Stimulated activated CD4-positive, alpha-beta T cell treated with anti-CD3 and anti-CD28 coated beads, Interleukin-4, amount 100 ng/mL, for 48 hours (primary cell): ENCODE measurements around the gene DNAJB7.
"Not testable (repeated sequence)": the region's sequence is repeated elsewhere in the genome, so short reads cannot be mapped to it uniquely, and the experiment has no call there.

Experiments used
- DNase-seq, 2 donors: peaks; one replicate each; pipeline ENCODE4 v3.0.0-alpha.2; 2020; ENCODE audit warnings: low read depth in 2 of 2

Gene DNAJB7

DNA sequence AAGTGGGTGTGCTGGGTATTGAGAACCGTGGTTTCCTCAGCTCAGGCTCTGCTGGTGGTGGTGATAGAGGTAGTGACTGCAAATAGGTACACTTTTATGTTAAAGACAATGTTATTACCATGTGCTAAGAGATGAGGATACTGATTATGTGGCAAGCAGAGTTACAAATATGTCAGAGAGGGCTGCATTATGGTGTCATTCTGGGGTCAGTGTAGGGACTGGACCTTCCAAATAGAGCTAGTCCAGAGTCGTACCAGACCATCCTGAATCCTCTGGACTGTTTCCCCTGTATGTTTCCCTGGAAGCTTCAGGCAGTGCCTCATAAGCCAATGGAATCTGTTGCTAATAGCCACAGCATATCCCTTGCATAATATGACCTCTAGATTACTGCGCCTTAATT lies at the start of gene DNAJB7:
Gene DNAJB7 (minus strand): TSS at position 101 of the 400 bp plus-strand sequence. CDS start 119 bp downstream, outside the sequence.
- DNase-seq, result no peak

DNA sequence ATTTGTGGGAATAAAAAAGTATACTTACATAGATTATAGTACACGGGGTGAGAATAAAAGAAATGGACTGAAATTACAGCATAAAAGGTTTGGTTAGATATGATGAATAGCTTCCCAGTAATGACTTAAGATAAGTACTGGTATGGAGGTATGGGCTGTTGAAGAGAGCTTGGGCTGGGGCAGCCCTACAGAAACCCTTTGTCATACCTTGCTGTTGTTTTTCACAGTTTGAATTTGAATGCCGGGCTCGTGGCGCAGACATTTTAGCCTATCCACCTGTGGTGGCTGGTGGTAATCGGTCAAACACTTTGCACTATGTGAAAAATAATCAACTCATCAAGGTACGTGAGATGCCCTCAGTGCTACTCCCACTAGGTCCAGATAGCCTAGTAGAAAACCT lies 47.0 kb upstream of the DNAJB7 start:
- no peak for DNase-seq

DNA sequence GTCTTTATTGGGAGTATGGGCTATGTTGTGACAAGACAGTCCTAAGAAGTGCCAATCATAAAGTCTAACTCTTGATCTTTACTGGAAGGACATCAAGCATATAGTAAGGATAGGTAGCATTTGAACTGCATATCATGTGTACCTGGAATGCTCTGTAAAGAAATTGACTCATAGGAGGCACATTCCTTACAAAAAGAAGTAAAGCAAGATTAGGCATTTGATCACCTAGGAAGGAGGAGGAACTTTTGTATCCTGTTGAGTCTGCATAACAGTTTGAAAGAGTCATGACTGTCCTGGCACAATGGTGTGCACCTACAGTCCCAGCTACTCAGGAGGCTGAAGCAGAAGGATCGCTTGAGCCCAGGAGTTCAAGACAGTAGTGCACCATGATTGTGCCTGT lies 42.2 kb upstream of the DNAJB7 start:
- DNase-seq, result no peak

DNA sequence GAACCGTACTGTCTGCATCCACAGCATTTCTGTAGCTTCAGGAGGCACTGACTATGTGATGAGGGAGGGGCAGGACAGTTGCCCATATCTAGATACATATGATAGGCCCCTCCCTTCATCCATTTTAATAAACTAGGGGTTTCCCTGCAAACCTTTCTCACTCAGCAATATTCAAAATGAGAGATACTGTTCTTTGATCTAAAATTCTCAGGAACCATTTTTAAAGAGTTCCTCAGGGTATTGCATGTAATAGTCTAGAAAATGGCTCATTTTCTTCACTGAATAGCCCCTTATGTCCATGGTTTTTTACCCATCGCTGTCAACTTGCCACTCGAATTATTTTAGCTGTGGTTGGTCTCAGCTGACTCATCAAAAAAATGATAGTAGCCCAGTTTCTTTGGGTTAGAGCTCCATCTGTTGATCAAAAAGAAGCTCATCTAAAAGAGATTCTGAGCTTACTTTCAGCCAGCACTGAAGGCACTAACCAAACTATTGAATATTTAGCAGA lies 37.0 kb upstream of the DNAJB7 start:
- peak in 1 of 2 donors; percentile 16 for DNase-seq

DNA sequence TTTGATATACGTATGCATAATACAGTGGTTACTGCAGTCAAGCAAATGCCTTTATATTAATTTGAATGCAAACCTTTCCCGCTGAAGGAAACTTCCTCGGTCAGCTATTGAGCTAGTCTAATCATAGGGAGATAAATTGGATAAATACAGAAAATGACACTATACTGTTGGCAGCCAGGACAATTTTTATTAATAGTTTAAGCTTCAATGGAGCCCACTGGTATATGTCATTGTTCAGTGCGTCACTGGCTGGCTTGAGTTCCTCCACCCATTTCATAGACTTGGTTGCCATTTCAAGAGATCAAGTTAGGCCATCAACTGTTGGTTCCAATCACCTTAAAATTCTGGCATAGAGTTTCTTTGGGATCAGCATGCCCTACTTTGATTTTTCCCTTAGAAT lies 32.5 kb upstream of the DNAJB7 start:
- DNase-seq, result no peak

DNA sequence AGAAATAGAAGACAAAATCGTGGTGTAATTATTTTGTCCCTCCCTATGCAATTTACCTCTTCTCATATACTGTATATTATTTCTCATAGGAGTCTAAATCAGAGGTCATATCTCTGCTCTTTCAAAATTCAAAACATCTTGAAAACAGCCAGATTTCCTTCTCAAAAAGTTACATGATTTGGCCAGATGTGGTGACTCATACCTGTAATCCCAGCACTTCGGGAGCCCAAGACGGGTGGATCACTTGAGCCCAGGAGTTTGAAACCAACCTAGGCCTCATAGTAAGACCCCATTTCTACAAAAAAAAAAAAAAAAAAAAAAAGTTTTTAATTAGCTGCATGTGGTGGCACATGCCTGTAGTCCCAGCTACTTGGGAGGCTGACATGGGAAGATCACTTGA lies 29.0 kb upstream of the DNAJB7 start:
- no peak for DNase-seq

DNA sequence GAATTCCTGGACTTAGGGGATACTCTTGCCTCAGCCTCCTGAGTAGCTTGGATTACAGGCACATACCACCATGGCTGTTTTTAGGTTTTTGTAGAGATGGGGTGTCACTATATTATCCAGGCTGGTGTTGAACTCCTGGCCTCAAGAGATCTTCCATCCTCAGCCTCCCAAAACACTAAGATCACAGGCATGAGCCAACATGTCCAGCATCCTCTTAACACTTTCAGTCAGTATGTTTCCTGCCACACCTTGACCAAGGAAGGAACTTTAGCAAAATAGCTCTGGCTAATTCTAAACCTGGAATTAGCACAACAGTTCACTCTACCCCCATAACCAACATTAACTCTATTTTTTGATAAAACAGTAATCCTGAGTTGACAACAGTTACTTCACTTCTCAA lies 27.2 kb upstream of the DNAJB7 start:
- no peak for DNase-seq

DNA sequence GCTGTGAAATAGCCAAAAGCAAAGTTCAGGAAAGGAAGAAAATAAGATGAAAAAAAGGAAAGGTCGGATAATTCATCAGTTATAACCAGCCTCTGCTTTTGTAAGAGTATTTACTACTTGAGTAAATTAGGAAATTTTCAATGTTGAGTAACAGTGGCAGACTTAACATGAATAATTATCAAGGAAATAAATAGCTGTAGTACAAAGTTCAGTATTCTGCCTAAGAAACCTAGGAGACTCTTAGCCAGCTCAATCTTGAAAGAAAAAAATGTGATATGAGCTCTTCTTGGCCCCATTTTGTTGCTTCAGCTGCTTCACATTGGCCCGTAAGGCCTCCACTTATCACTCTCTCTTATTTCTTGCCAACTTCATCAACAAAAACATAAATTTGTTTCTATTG lies 17.0 kb upstream of the DNAJB7 start:
- no peak for DNase-seq

DNA sequence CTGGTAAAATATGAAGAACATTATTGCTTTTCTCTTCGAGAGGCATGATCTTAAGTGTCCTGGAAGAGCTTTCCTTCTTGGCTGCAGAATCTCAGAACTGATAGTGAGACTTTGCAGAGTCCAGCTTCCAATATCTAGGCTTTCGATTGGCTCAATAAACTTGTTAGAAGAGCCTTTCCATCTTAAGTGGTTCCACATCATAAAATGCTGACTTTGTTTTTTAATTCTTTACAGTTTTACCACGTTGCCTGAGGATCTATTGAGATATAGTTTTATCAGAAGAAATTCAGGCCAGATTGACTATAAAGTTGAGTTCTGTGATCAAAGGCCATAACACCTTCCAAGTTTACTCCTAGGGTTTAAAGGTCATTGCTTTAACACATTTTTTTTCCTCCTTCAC lies 15.6 kb upstream of the DNAJB7 start:
- DNase-seq, result no peak

DNA sequence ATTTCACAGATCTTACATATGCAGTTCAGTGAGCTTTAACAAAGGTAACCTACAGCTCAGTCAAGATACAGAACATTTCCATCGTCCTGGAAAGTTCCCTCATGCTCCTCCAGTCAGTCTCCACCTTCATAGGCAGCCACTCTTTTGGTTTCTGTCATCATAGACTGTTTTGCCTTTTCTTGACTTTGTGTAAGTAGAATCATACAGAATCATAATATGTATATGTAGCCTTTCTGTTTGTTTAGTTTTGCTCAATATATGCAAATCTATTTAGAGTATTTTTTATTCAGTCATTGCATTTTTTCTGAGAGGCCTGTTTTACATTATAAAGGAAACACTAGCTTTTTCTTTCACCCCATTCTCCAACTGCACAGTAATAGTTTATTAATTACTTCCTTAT lies 15.0 kb upstream of the DNAJB7 start:
- DNase-seq, result no peak

DNA sequence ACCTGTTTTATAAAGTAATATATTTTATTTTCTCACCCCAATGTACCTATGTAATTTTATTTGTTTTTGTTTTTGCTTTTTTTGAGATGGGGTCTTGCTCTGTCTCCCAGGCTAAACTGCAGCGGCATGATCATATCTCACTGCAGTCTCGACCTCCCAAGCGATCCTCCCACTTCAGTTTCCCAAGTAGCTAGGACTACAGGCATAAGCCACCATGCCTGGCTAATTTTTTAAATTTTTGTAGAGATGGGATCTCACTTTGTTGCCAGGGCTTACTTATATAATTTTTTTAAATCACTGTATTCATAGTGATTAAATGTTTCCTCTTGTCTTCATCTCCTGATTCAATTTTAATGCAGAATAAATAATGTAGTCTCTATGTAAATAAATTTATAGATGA lies 13.2 kb upstream of the DNAJB7 start:
- DNase-seq, result no peak

DNA sequence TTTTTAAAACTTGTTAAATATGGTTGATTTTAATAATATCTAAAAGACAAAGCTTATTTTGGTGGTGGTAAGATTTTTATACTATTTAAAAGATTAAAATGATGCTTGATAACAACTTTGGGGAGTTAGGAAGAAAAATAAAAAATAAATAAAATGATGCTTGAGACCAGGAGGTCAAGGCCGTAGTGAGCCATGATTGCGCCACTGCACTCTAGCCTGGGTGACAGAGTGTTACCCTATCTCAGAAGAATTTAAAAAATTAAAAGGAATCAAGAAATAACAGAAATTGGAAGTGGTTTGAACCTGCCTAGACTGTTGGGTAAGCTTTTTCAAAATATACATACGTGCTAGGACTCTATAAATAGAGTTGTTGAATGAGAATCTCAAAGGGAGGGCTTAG lies 12.1 kb upstream of the DNAJB7 start:
- DNase-seq, result no peak

DNA sequence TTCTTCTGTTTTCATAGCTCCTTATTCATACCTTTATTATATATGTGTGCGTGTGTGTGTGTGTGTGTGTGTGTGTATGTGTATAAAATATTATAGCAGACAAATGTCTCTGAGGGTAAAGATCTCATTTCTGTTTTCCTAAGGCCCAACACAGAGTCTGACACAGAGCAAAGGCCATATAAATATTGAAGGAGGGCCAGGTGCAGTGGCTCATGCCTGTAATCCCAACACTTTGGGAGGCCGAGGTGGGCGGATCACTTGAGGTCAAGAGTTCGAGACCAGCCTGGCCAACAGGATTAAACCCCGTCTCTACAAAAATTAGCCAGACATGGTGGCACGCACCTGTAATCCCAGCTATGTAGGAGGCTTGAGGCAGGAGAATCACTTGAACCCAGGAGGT lies 6.5 kb upstream of the DNAJB7 start:
- not testable (repeated sequence) for DNase-seq

DNA sequence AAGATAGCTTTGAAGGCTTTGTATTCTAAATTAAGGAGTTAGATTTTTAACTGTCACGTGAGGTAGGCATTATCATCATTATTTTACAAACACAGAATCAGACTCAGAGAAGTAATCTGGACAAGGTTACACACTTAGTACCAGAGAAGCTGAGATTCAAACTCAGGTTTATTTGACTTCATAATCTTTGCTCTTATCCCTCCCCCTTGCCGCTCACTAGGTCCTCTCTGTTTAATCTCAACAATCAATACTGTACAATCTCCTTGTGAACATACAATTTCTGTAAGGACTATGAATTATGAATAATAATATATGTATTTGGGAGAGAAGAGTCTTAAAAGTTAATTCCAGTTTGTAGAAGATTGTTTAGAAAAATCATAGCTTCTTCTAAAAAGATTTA lies 5.2 kb upstream of the DNAJB7 start:
- DNase-seq, result no peak

DNA sequence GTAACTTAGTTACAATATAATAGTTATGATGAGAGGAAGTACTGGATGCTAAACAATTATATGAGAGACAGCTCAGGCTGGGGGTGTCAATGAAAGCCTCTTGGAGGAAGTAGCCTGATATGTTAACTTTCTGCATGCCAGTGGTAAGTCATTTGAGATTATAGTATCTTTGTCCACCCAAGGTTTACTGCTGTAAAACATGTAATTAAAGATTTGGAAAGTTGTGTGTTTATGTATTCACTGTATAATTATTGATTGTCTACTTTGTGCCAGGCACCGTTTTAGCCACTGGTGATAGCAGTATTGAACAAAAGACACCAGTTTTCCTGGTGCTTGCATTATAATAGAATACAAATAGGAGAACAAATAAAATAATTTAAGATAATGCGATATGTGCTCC lies 624 bp upstream of the DNAJB7 start:
- no peak for DNase-seq

DNA sequence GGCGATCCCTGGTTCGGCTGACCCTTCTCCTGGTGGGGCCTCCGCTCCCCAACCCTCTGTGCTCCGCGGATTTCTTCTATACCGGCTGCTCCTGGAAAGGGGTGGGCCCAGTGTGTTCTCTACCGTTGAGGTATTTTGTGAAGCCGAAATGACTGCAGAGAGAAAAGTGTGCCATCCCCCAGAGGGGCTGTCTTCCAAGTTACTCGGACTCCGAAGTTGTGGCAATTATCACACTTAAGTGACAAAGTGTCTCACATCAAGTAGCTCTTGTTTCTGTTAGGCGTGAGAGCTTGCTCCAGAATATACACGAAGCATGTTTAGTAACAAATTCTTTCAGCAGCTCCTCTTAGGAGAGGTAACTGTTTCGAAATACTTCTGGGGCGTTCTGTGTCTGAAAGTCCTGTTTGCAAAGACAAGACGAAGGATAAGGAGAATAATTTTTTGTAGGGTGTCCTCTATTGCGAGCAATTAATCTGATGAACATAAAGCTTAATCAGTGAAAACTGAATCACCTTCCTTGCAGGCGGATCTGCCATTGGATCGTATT lies 4.5 kb downstream of the DNAJB7 start:
- DNase-seq, result no peak

DNA sequence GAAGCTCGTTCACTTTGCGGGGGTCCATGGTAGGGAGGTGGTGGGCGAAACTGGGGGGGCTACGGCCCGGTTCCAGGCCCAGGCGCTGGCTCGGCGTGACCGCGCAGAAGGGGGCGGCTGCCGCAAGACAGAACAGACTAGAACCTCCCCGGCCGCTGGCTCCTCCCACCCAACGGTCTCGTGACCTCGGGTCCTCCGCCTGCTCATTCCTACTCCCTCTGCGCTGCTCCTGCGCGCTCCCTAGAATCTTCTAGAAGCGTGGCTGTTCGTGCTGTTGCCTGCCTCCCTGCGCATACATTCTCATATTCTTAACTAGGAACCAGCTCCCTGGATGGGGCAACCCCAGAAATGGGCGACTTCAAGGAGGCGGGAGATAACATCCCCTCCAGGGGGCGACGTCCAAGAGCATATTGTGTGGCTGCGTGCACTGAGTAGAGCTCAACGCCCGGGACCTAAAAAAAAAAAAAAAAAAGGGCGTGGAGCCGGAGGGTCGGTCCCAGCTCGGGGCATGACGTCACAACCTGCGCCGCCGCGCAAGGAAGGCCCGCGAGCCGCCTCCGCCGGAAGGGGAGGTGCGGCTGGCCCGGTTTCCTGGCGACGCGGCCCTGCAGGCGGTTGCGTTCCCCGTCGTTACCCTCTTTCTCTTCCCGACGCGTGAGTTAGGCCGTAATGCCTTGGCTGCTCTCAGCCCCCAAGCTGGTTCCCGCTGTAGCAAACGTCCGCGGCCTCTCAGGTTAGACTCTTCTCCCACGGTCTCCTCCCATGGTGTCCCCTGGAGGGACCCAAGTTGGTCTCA lies 5.2 kb downstream of the DNAJB7 start, which contains the start of the genes ST13 and XPNPEP3:
Gene ST13 (minus strand): TSS at position 127 of the 796 bp plus-strand sequence. CDS start 99 bp downstream, at position 28.
Gene XPNPEP3 (plus strand): TSS at position 636 of the 796 bp plus-strand sequence. CDS start 34 bp downstream, at position 670.
- DNase-seq, result peak; percentile 97

DNA sequence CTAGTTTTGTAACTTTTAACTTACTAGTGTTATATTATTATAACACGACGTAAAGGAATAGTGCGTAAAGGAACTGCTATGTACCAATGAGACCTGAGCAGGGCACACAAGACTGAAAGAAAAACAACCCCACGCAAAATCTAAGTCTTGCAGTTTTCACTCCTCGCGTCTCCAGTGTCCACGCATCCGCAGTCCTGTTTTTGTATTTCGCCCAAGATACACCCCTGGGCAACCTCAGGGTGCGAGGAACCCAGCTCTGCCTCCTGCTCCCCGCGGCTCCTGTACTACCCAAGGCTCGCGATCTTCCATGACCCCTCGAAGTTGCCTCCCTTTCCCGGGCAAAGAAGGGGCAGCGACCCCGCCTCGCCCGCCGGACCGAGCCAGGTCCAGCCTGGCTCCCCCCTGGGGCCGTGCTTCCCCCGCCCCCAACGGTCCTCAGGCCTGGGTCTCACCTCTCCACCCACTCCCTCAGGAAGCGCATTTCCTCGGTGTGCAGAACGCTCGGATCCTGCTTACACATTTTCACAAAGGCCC lies 5.9 kb downstream of the DNAJB7 start:
- DNase-seq, result peak; percentile 6 to 12

DNA sequence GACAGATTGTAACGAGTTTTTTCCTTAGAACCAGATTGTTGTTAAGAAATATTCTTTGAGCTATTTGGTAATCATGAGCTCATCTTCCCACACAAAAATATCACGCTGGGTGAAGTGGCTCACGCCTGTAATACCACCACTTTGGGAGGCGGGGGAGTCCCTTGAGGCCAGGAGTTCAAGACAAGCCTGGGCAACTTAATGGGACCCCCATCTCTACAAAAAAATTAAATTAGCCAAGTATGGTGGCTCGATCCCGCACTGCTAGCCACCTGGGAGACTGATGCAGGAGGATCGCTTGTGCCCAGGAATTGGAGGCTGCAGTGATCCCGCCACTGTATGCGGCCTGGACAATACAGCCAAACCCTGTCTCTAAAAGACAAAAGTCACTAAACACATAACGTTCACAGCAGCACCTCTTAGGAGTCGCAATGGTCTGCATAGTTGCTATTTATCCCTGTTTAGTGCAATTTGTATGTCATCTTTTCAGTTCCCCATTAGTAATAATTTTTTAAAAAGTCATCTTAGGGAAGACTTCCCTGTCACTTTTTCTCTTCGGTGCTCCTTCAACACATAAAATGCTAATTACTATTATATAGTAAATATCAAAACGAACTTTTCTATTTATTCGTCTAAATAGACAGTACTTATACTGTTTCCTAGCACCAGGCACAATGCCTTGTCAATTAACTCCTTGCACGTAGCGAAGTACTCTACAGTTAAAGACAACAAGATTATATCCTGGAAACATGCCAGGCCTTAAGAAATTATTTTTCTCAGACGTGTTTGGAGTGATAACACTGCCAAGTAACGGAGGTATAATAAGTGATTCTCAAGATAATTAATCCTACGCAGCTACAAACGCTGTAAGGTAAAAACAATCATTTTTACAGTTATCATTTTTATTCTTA lies 6.6 kb downstream of the DNAJB7 start:
- no peak for DNase-seq

DNA sequence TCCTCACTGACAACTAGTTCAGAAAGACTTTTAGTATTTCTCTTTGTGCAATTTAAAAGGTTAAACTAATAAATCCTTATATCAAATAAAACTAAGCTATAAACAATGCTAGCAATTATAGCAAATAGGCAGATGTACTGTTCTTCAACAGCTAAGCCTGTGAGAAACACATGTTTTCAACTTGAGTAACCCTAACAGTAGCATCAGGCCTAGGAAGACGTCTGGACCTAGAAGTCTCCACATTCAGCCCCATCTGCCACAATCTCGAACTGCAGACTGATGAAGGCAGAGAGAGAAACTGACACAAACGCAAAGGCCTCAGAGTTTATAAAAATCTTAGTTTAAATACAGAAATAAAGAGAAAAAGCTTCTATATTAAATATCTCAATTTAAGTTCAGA lies 8.0 kb downstream of the DNAJB7 start:
- DNase-seq, result no peak

DNA sequence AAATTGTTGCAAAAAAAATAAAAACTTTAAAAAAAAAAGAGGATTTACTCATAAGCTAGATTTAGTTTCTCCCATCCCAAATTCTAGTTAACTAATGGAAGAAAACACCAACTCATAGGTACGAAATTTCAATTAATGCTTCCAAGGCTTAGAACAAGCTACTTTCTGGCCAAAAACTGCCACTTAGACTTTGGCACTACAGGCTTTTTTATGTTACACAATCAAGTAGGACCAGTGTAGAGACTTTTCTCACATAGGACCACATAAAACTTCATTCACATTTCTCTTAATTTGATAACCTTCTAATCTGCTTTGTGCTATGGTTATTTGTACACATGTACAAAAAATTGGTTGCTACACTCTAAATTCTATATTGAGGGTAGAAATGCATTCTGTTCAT lies 8.6 kb downstream of the DNAJB7 start:
- DNase-seq, result no peak

DNA sequence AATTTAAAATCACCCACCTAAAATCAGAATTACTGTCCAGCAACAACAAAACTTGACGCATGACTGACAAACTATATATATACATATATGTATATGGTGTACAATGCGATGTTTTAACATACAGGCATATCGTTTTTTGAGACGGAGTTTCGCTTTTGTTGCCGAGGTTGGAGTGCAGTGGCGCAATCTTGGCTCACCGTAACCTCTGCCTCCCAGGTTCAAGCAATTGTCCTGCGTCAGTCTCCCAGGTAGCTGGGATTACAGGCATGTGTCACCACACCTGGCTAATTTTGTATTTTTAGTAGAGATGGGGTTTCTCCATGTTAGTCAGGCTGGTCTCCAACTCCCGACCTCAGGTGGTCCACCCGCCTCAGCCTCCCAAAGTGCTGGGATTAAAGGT lies 16.1 kb downstream of the DNAJB7 start:
- not testable (repeated sequence) for DNase-seq
